ENCODE results near the gene BBS9. TPM values are rescaled to one million over a fixed set of nuclear protein-coding genes. Genes with fewer than 3 reads are reported as not detected.

Gene BBS9
- total RNA-seq, 1 donor from 2014 or later: 19.6 TPM

GRCh38 chr7:33539198-33539597 is 409.8 kb downstream of the BBS9 start:
- no peaks in the 10 kb centered on the region for H3K36me3 ChIP-seq
- no peaks in the 10 kb centered on the region for H3K27me3 ChIP-seq
- H3K27ac ChIP-seq: no peak overlapping the region
- intact Hi-C loops (cut with DNase I): no loop called here
- no peaks in the 10 kb centered on the region for H3K4me1 ChIP-seq
- ATAC-seq (no peak), DNase-seq (no peak)
- TF ChIP-seq CTCF (IDR thresholded peaks at IDR 0.05): no peak
- H3K9me3 ChIP-seq: no peaks in the 10 kb centered on the region
- H3K4me3 ChIP-seq: no peak overlapping the region

GRCh38 chr7:33539659-33540400 is 410.5 kb downstream of the BBS9 start:
- no peak overlapping the region for H3K4me3 ChIP-seq
- no peak overlapping the region for H3K27ac ChIP-seq
- no peaks in the 10 kb centered on the region for H3K9me3 ChIP-seq
- H3K27me3 ChIP-seq: no peaks in the 10 kb centered on the region
- ATAC-seq (no peak), DNase-seq (no peak)
- TF ChIP-seq CTCF (IDR thresholded peaks at IDR 0.05): no peak
- intact Hi-C loops (cut with DNase I): no loop called here
- H3K4me1 ChIP-seq: no peaks in the 10 kb centered on the region
- H3K36me3 ChIP-seq: no peaks in the 10 kb centered on the region

GRCh38 chr7:33547880-33548279 is 418.5 kb downstream of the BBS9 start:
- no peaks in the 10 kb centered on the region for H3K27me3 ChIP-seq
- H3K27ac ChIP-seq: no peak overlapping the region
- ATAC-seq (no peak), DNase-seq (no peak)
- no peaks in the 10 kb centered on the region for H3K9me3 ChIP-seq
- H3K4me3 ChIP-seq: no peak overlapping the region
- no peaks in the 10 kb centered on the region for H3K36me3 ChIP-seq
- no peaks in the 10 kb centered on the region for H3K4me1 ChIP-seq
- no peak for TF ChIP-seq CTCF (IDR thresholded peaks at IDR 0.05)
- intact Hi-C loops (cut with DNase I): no loop called here

GRCh38 chr7:33550363-33550762 is 421.0 kb downstream of the BBS9 start:
- ATAC-seq (no peak), DNase-seq (no peak)
- H3K4me1 ChIP-seq: no peaks in the 10 kb centered on the region
- no peak overlapping the region for H3K27ac ChIP-seq
- H3K9me3 ChIP-seq: no peaks in the 10 kb centered on the region
- H3K36me3 ChIP-seq: no peaks in the 10 kb centered on the region
- no peak for TF ChIP-seq CTCF (IDR thresholded peaks at IDR 0.05)
- H3K27me3 ChIP-seq: no peaks in the 10 kb centered on the region
- H3K4me3 ChIP-seq: no peak overlapping the region
- intact Hi-C loops (cut with DNase I): no loop called here

- Histone ChIP-seq H3K27me3 (no peaks in the 10 kb centered on the region), H3K36me3 (no peaks in the 10 kb centered on the region), H3K4me1 (no peaks in the 10 kb centered on the region), H3K9me3 (no peaks in the 10 kb centered on the region), H3K27ac (no peak overlapping the region), H3K4me3 (no peak overlapping the region)
- TF ChIP-seq CTCF (IDR thresholded peaks at IDR 0.05): no peak
- intact Hi-C loops (cut with DNase I): no loop called here
- ATAC-seq (no peak), DNase-seq (no peak)
Measured at GRCh38 chr7:33550979-33551378, 421.6 kb downstream of the BBS9 start.

GRCh38 chr7:33554046-33554445 is 424.7 kb downstream of the BBS9 start:
- intact Hi-C loops (cut with DNase I): no loop called here
- Histone ChIP-seq H3K9me3 (no peaks in the 10 kb centered on the region), H3K4me1 (no peaks in the 10 kb centered on the region), H3K27me3 (no peaks in the 10 kb centered on the region), H3K4me3 (no peak overlapping the region), H3K36me3 (no peaks in the 10 kb centered on the region), H3K27ac (no peak overlapping the region)
- DNase-seq (no peak), ATAC-seq (no peak)
- TF ChIP-seq CTCF (IDR thresholded peaks at IDR 0.05): no peak
